Mesenchymal stem cell (in vitro differentiated cells and primary cell): ENCODE results near the gene BEND7.

Source experiments
- DNase-seq: peaks from one replicate; pipeline ENCODE4 v3.0.0-alpha.2; 2013
- H2AFZ ChIP-seq: one replicate; pipeline ENCODE4 v1.6.1; 2013; ENCODE audit warnings: low read depth, mild to moderate bottlenecking, control low read depth, inconsistent platforms, low read length, moderate library complexity
- H2AK5ac ChIP-seq: 2 replicates; pipeline ENCODE4 v1.6.1; 2013; ENCODE audit warnings: low read length, moderate library complexity, mild to moderate bottlenecking, inconsistent platforms; ENCODE audit not compliant: severe bottlenecking
- H2BK120ac ChIP-seq: one replicate; pipeline ENCODE4 v1.6.1; 2013; ENCODE audit warnings: low read depth, mild to moderate bottlenecking, inconsistent platforms, low read length, moderate library complexity
- H2BK12ac ChIP-seq, 2 experiments: one replicate each; pipeline ENCODE4 v1.6.1; 2013; ENCODE audit warnings: inconsistent platforms in 2 of 2, low read length in 2 of 2, mild to moderate bottlenecking in 2 of 2, moderate library complexity in 2 of 2, control low read depth in 1 of 2
- H2BK15ac ChIP-seq: one replicate; pipeline ENCODE4 v1.6.1; 2013; ENCODE audit warnings: mild to moderate bottlenecking, low read depth, inconsistent platforms; ENCODE audit not compliant: poor library complexity, severe bottlenecking
- H2BK5ac ChIP-seq: 2 replicates; pipeline ENCODE4 v1.6.1; 2013; ENCODE audit warnings: low read depth, mild to moderate bottlenecking, low read length, control low read depth, inconsistent platforms; ENCODE audit not compliant: poor library complexity, severe bottlenecking
- H3K14ac ChIP-seq, 2 experiments: one replicate each; pipeline ENCODE4 v1.6.1; 2013; ENCODE audit warnings: inconsistent platforms in 2 of 2, low read length in 2 of 2, control low read depth in 1 of 2, mild to moderate bottlenecking in 1 of 2, moderate library complexity in 1 of 2
- H3K18ac ChIP-seq, 2 experiments: one replicate each; pipeline ENCODE4 v1.6.1; 2013; ENCODE audit warnings: inconsistent platforms in 2 of 2, low read length in 2 of 2, control low read depth in 1 of 2, low read depth in 1 of 2, mild to moderate bottlenecking in 1 of 2
- H3K23ac ChIP-seq, 2 experiments: one replicate each; pipeline ENCODE4 v1.6.1; 2013; ENCODE audit warnings: inconsistent platforms in 2 of 2, low read length in 2 of 2, mild to moderate bottlenecking in 2 of 2, moderate library complexity in 2 of 2, control low read depth in 1 of 2
- H3K27ac ChIP-seq: 2 replicates; pipeline ENCODE4 v1.5.1; 2013; ENCODE audit warnings: mild to moderate bottlenecking, moderate library complexity, low read length, control low read depth, inconsistent platforms; ENCODE audit not compliant: poor library complexity, severe bottlenecking
- H3K27me3 ChIP-seq, 2 experiments: 2 replicates each; pipeline versions ENCODE4 v1.6.1 to v1.7.0; 2013; ENCODE audit warnings: low read length in 2 of 2, mild to moderate bottlenecking in 2 of 2, moderate library complexity in 2 of 2, control low read depth in 1 of 2, inconsistent platforms in 1 of 2; ENCODE audit not compliant: control insufficient read depth in 1 of 2, insufficient read depth in 1 of 2
- H3K36me3 ChIP-seq, 2 experiments: 2 replicates each; pipeline versions ENCODE4 v1.6.1 to v1.7.0; 2013; ENCODE audit warnings: low read length in 2 of 2, control low read depth in 1 of 2, inconsistent platforms in 1 of 2, low read depth in 1 of 2, mild to moderate bottlenecking in 1 of 2; ENCODE audit not compliant: insufficient read depth in 2 of 2, control insufficient read depth in 1 of 2
- H3K4ac ChIP-seq, 2 experiments: one replicate each; pipeline ENCODE4 v1.6.1; 2013; ENCODE audit warnings: inconsistent platforms in 2 of 2, low read length in 2 of 2, mild to moderate bottlenecking in 2 of 2, moderate library complexity in 2 of 2, control low read depth in 1 of 2, low read depth in 1 of 2
- H3K4me1 ChIP-seq: 2 replicates; pipeline ENCODE4 v1.6.1; 2013; ENCODE audit warnings: low read depth, low read length, control low read depth; ENCODE audit not compliant: control insufficient read depth, insufficient read depth
- H3K4me2 ChIP-seq: 2 replicates; pipeline ENCODE4 v1.6.1; 2013; ENCODE audit warnings: low read length, mild to moderate bottlenecking, inconsistent platforms; ENCODE audit not compliant: poor library complexity, severe bottlenecking
- H3K4me3 ChIP-seq, 2 experiments: 2 replicates each; pipeline versions ENCODE4 v1.5.1 to v1.7.0; 2013; ENCODE audit warnings: low read length in 2 of 2, mild to moderate bottlenecking in 2 of 2, control low read depth in 1 of 2, low read depth in 1 of 2; ENCODE audit not compliant: insufficient read depth in 1 of 2
- H3K79me1 ChIP-seq: replicated peaks from 2 replicates; pipeline ENCODE4 v1.6.1; 2013; ENCODE audit warnings: mild to moderate bottlenecking, control low read depth, low read length, inconsistent platforms; ENCODE audit not compliant: poor library complexity, severe bottlenecking
- H3K9ac ChIP-seq: 2 replicates; pipeline ENCODE4 v1.7.0; 2013; ENCODE audit warnings: mild to moderate bottlenecking, low read length, moderate library complexity
- H3K9me3 ChIP-seq: 2 replicates; pipeline ENCODE4 v1.7.0; 2013; ENCODE audit warnings: mild to moderate bottlenecking, low read length; ENCODE audit not compliant: control insufficient read depth
- H4K8ac ChIP-seq: one replicate; pipeline ENCODE4 v1.6.1; 2013; ENCODE audit warnings: inconsistent platforms, mild to moderate bottlenecking, low read length, moderate library complexity
- H4K91ac ChIP-seq: one replicate; pipeline ENCODE4 v1.6.1; 2013; ENCODE audit warnings: mild to moderate bottlenecking, low read length, inconsistent platforms
- WGBS: methylation state at CpG from one replicate; pipeline ENCODE4 v1.1.7; 2013; ENCODE audit warnings: mixed read lengths; 5-methylcytosine and 5-hydroxymethylcytosine counted together

Gene BEND7

DNA sequence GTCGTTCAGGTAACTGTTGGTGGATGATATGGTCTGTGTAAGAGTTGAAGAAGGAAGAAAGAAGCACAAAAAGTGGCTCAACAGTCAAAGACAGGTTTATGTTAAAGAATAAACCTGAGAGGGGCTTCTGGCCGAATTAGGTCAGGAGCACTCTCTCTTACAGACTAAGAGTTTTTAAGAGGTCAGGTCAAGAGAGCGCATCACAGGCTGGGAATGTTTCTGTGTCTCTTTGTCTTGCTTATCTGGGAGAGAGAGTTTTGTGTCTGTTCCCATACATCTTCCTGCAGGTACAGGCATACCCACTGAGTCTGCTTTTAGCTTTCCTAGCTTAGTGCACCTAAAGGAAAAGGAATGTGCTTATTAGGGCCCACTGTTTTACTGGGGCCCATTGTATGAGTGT is 35.8 kb upstream of the BEND7 start:
- no peak overlapping the region for H3K4me2 ChIP-seq
- H2BK15ac ChIP-seq, result no peak overlapping the region
- no peak overlapping the region for H3K23ac ChIP-seq
- no peak for DNase-seq
- H3K27me3 ChIP-seq, result peaks cover 4 to 10% of the 10 kb centered on the region in 2 experiments
- H2BK12ac ChIP-seq, result no peak overlapping the region
- H2AFZ ChIP-seq, result no peak overlapping the region
- 59% methylated on average over 3 of the region's 3 CpGs for WGBS
- no peaks in the 10 kb centered on the region for H3K79me1 ChIP-seq
- H2BK120ac ChIP-seq, result no peak overlapping the region
- no peaks in the 10 kb centered on the region for H3K36me3 ChIP-seq
- peak overlapping the region; percentile 50 for H3K27ac ChIP-seq
- no peak overlapping the region for H4K91ac ChIP-seq
- H4K8ac ChIP-seq, result no peak overlapping the region
- no peak overlapping the region for H3K18ac ChIP-seq
- no peak overlapping the region for H3K14ac ChIP-seq
- H3K9me3 ChIP-seq, result no peaks in the 10 kb centered on the region
- H3K4ac ChIP-seq, result no peak overlapping the region
- H3K4me1 ChIP-seq, result peaks cover 8% of the 10 kb centered on the region
- H3K4me3 ChIP-seq, result no peak overlapping the region
- peak overlapping the region; percentile 24 for H2AK5ac ChIP-seq
- no peak overlapping the region for H2BK5ac ChIP-seq
- no peak overlapping the region for H3K9ac ChIP-seq

- no peak overlapping the region for H2BK5ac ChIP-seq
- no peak for DNase-seq
Observed at GRCh38 chr10:13563481-13564445, 34.9 kb upstream of the BEND7 start.

DNA sequence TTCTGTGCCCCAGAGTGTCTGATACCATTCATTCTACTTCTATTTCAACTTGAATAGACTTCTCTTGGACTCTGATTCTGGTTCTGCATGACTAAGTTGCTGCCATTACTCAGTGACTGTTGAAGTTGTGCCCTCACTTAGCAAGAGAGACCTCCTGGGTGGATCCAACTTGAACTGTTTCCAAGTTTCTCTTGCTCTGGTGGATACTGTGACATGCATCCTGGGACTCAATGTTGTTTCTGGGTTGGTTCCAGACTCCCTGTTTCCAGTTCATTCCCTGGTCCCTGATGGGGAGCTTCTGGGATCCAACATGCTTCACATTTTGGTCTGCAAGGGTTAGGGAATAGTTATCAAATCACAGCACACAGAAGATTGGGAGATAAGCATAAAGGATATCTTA is 31.8 kb upstream of the BEND7 start:
- peak overlapping the region; percentile 67 for H3K27ac ChIP-seq
- no peak overlapping the region for H2BK12ac ChIP-seq
- H3K18ac ChIP-seq, result no peak overlapping the region
- H3K79me1 ChIP-seq, result no peaks in the 10 kb centered on the region
- DNase-seq, result no peak
- peaks cover 10% of the 10 kb centered on the region for H3K4me1 ChIP-seq
- no peak overlapping the region for H4K8ac ChIP-seq
- H2BK120ac ChIP-seq, result no peak overlapping the region
- H2BK5ac ChIP-seq, result no peak overlapping the region
- no peak overlapping the region for H3K14ac ChIP-seq
- no peak overlapping the region for H3K4ac ChIP-seq
- H2AFZ ChIP-seq, result no peak overlapping the region
- no peak overlapping the region for H2BK15ac ChIP-seq
- no peaks in the 10 kb centered on the region for H3K36me3 ChIP-seq
- no peak overlapping the region for H3K4me2 ChIP-seq
- no peak overlapping the region for H3K9ac ChIP-seq
- peaks cover 0 to 3% of the 10 kb centered on the region in 2 experiments for H3K27me3 ChIP-seq
- no peak overlapping the region for H3K23ac ChIP-seq
- H3K9me3 ChIP-seq, result no peaks in the 10 kb centered on the region
- H3K4me3 ChIP-seq, result no peak overlapping the region
- H2AK5ac ChIP-seq, result no peak overlapping the region
- no peak overlapping the region for H4K91ac ChIP-seq

More at GRCh38 chr10:13563481-13564445, 34.9 kb upstream of the BEND7 start:
- Histone ChIP-seq H3K4ac (no peak overlapping the region), H3K14ac (no peak overlapping the region), H3K23ac (no peak overlapping the region), H3K36me3 (no peaks in the 10 kb centered on the region), H4K8ac (no peak overlapping the region), H3K4me3 (no peak overlapping the region), H3K9ac (no peak overlapping the region), H3K18ac (no peak overlapping the region), H3K4me2 (no peak overlapping the region), H4K91ac (no peak overlapping the region), H3K9me3 (no peaks in the 10 kb centered on the region), H3K4me1 (peaks cover 8% of the 10 kb centered on the region), H2AFZ (no peak overlapping the region), H2AK5ac (peak overlapping the region; percentile 24), H3K79me1 (no peaks in the 10 kb centered on the region), H3K27me3 (peaks cover 3 to 10% of the 10 kb centered on the region in 2 experiments), H3K27ac (peak overlapping the region; percentile 50), H2BK12ac (no peak overlapping the region), H2BK120ac (no peak overlapping the region), H2BK15ac (no peak overlapping the region)
- 93% methylated on average over 11 of the region's 11 CpGs for WGBS

DNA sequence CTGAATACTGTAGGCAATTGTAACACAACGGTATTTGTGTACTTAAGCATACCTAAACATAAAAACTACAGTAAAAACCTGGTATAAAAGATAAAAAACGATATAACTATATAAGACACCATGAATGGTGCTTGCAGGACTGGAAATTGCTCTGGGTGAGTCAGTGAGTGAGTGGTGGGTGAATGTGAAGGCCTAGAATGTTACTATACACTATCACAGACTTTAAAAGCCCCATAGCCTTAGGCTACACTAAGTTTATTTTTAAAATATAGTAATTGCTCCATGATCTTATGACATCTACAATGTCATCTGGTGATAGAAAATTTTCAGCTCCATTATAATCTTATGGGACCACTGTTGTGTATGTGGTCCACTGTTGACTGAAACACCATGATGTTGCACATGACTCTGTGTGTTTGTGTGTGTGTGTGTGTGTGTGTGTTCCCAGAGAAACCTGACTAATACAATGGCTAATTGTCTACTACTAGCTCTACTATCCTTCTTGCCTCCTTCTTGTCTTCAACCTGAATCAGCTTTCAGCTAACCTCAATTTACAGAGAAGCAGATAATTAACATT is 30.4 kb upstream of the BEND7 start:
- Histone ChIP-seq H3K4me3 (no peak overlapping the region), H3K36me3 (no peaks in the 10 kb centered on the region), H3K18ac (no peak overlapping the region), H2BK120ac (no peak overlapping the region), H3K4me2 (no peak overlapping the region), H4K91ac (no peak overlapping the region), H3K23ac (no peak overlapping the region), H2BK5ac (no peak overlapping the region), H3K4me1 (peaks cover 10% of the 10 kb centered on the region), H3K9me3 (no peaks in the 10 kb centered on the region), H2BK12ac (no peak overlapping the region), H3K27ac (no peak overlapping the region), H2AK5ac (no peak overlapping the region), H3K14ac (no peak overlapping the region), H4K8ac (no peak overlapping the region), H3K79me1 (no peaks in the 10 kb centered on the region), H3K4ac (no peak overlapping the region), H3K27me3 (peaks cover 0 to 11% of the 10 kb centered on the region in 2 experiments), H2AFZ (no peak overlapping the region), H2BK15ac (no peak overlapping the region), H3K9ac (no peak overlapping the region)
- no peak for DNase-seq
- WGBS, result no CpG with 5 or more reads among the region's 2 CpGs
